NCI-H526 treated with DMSO at 0.1 percent for 48 hours (cell line): ENCODE measurements around the gene GPRASP1.
A peak's percentile ranks its signal among the peaks of the same experiment; 100 is the strongest.
"Not testable (repeated sequence)": the region's sequence is repeated elsewhere in the genome, so short reads cannot be mapped to it uniquely, and the experiment has no call there.

Experiments
- DNase-seq: peaks from one replicate; lab custom pipeline; 2025; lab: John Stamatoyannopoulos, UW

GPRASP1 gene

GRCh38 chrX:102651242-102652011 is at the start of gene GPRASP1:
GPRASP1 (plus strand) TSS chrX:102651483; CDS start chrX:102653914, 2,431 bp downstream.
- peak; percentile 34 for DNase-seq

GRCh38 chrX:102604327-102604726 is 47.0 kb upstream of the GPRASP1 start:
- DNase-seq, result no peak

DNA sequence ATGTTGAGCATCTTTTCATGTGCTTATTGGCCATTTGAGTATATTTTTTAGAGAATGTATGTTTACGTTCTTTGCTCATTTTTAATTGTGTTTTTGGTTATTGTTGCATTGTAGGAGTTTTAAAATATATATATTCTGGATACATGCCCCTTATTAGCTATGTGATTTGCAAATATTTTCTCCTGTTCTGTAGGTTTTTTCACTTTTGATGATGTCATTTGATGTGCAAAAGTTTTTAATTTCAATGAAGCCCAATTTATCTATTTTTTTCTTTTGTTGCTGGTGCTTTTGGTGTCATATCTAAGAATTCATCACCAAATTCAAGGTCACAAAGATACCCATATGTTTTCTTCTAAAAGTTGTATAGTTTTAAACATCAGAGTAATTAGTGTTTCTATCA is 45.2 kb upstream of the GPRASP1 start:
- no peak for DNase-seq

GRCh38 chrX:102610905-102611304 is 40.4 kb upstream of the GPRASP1 start:
- no peak for DNase-seq

DNA sequence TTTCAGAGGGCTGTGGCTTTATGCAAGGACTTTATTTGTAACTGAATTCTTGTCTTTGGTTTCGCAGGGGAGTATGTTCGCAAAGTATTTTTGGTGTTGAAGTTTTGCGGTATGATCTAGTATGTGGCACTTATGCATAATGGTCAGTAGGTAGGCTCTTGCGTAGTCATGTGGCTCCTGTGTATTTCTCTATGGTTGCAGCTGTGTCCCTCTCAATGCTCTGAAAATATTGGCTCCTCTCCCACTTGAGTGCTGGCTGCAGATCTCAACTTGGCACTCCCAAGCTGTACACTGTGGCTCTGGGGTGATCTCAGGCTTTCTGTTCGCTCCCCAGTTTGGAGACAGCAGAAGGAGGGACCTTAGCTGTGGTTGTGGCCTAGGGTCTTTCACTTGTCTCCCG is 27.2 kb upstream of the GPRASP1 start:
- DNase-seq, result no peak

GRCh38 chrX:102627640-102628039 is 23.6 kb upstream of the GPRASP1 start:
- DNase-seq, result no peak

DNA sequence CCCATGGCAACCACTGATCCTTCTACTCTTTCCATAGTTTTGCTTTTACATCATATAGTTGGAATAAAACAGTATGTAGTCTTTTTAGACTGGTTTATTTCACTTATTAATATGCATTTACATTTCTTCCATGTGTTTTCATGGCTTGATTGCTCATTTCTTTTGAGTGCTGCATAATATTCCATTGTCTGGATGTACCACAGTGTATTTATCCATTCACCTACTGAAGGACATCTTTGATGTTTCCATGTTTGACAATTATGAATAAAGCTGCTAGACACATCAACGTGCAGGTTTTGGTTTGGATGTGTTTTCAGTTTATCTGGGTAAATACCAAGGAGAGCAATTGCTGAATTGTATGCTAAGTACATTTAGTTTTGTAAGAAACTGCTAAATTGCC is 13.7 kb upstream of the GPRASP1 start:
- DNase-seq, result no peak

GRCh38 chrX:102650903-102651241 is 411 bp upstream of the GPRASP1 start:
- no peak for DNase-seq

DNA sequence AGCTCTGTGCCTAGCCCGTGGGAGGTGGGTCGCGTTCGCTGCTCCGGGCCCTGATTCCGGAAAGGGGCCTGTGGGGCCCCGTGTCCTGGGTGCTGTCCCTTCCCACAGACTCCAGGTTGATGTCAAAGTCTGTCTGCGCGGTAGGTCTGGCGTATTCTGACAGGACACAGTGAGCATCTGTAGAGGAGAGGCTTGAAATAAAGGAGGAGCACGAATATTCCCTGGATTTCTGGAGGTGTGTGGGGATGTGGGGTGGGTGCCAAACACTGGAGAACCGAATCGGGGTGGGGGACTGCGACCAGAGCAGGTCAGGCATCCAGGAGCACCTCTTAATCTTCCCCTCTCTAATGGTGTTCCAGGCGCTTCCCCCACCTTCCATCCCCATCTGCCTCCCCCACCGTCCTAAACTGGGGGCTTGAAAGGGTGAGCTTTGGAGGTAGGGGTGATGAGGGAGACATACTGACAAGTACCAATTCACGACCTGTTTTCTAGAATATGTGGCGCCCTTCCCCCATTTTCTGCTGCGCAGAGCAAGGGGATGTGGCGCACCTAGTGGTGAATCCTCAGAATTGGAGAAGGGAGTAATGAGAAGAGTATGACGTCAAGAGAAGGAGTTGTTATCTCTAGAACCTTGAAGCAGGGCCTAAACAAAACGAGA is 877 bp downstream of the GPRASP1 start:
- peak; percentile 65 for DNase-seq

DNA sequence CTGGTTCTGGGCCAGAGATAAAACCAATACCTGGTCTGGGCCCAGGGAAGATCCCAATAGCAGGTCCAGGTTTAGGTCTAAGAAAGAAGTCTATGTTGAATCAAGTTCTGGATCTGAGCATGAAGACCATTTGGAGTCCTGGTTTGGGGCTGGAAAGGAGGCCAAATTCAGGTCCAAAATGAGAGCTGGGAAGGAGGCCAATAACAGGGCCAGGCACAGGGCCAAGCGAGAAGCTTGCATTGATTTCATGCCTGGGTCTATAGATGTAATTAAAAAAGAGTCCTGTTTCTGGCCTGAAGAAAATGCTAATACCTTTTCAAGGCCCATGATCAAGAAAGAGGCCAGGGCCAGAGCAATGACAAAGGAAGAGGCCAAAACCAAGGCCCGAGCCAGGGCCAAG is 3.4 kb downstream of the GPRASP1 start:
- DNase-seq, result no peak

- peak; percentile 27 for DNase-seq
Measured at GRCh38 chrX:102658556-102658955, 7.3 kb downstream of the GPRASP1 start.

GRCh38 chrX:102659790-102660757 is 8.8 kb downstream of the GPRASP1 start:
- DNase-seq, result peak; percentile 33

DNA sequence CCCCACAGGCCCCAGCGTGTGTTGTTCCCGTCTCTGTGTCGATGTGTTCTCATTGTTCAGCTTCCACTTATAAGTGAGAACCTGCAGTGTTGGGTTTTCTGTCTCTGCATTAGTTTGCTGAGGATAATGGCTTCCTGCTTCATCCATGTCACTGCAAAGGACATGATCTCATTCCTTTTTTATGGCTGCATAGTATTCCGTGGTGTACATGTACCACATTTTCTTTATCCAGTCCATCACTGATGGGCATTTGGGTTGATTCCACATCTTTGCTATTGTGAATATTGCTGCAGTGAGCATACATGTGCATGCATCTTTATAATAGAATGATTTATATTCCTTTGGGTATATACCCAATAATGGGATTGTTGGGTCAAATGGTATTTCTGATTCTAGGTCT is 12.5 kb downstream of the GPRASP1 start:
- not testable (repeated sequence) for DNase-seq

DNA sequence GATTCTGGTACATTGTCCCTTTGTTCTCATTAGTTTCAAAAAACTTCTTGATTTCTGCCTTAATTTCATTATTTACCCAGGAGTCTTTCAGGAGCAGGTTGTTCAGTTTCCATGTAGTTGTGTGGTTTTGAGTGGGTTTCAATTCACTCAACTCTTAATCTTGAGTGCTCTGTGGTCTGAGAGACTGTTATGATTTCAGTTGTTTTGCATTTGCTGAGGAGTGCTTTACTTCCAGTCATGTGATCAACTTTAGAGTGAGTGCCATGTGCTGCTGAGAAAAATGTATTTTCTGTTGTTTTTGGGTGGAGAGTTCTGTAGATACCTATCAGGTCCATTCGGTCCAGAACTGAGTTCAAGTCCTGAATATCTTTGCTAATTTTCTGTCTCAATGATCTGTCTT is 15.8 kb downstream of the GPRASP1 start:
- DNase-seq, result not testable (repeated sequence)

GRCh38 chrX:102669526-102669925 is 18.2 kb downstream of the GPRASP1 start:
- DNase-seq, result no peak

GRCh38 chrX:102672856-102673255 is 21.6 kb downstream of the GPRASP1 start:
- no peak for DNase-seq

DNA sequence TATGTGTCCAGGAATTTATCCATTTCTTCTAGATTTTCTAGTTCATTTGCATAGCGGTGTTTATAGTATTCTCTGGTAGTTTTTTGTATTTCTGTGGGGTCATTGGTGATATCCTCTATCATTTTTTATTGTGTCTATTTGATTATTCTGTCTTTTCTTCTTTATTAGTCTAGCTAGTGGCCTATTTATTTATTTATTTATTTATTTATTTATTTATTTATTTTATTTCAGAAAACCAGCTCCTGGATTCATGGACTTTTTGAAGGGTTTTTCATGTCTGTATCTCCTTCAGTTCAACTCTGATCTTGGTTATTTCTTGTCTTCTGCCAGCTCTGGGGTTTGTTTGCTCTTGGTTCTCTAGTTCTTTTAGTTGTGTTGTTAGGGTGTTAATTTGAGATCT is 26.2 kb downstream of the GPRASP1 start:
- not testable (repeated sequence) for DNase-seq

DNA sequence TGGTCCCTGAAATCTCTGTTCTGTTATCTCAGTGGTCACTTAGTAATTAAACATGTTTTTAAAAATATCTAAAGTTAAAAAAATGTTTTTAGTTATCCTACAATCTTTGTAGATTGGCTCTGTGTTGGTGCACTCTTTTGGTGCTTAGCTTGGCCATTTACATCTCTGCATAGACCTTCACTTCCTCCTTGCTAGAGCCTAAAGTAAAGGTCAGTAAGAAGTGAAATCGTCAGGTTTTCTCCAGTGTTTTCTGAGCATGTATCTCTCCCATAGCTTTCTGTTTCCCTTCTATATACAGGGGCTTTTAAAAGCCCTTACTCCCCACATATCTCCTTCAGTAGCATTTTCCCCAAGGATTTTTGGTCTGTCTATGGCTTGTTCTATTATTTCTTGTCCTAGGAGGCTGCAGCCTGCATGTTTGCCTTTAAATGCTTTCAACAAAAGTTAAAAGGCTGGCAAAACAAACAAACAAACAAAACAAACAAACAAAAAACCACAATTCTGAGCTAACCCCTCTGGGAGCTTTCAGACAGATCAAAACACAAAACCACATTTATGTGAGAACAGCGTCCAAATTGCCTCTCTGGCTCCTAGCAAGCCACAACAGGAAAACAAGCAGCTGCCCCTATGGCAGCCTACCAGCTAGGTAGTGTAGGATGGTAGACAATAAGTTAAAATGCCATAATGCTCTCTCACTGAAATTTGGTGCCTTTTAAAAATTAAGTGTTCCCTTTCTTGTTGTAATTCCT is 33.7 kb downstream of the GPRASP1 start:
- DNase-seq, result no peak

DNA sequence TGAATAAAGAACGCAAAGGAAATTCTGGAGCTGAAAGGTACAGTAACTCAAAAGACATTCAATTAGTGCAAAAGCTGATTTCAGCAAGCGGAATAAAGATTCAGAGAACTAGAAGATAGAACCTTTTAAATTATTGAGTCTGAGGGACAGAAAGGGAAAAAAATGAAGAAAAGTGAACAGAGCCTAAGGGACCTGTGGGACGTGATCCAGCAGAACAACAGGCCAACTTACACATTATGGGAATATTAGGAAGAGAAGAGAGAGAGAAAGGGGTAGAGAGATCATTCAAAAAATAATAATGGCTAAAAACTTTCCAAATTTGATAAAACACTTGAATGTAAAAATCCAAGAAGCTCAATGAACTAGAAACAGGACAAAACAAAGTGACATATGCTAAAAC is 43.5 kb downstream of the GPRASP1 start:
- DNase-seq, result no peak

DNA sequence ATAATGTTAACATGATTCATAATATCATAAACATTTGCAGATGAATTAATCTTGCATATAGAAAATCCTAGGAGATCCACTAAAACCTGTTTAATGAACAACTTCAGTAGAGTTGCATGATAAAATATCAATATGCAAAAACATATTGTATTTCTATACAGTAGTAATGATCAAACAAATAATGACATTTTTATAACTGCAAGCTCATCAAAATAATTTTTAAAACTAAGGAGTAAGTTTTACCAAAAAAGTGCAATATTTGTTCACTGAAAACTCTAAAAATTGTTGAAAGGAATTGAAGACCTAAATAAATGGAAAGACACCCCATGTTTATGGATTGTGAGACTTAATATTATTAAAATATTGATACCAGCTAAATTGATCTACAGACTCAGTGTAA is 45.0 kb downstream of the GPRASP1 start:
- DNase-seq, result no peak

- no peak for DNase-seq
Measured at GRCh38 chrX:102697494-102697893, 46.2 kb downstream of the GPRASP1 start.
